Choroid plexus epithelial cell (primary cell): ENCODE results near the gene SLX9.

Experiments used
- DNase-seq: peaks from one replicate; pipeline ENCODE4 v3.0.0-alpha.2; 2010; ENCODE audit warnings: low read depth
- H3K4me3 ChIP-seq: 2 replicates; pipeline ENCODE4 v1.5.1; 2011; ENCODE audit warnings: low read depth, mild to moderate bottlenecking, control low read depth, low read length, moderate library complexity
- TF ChIP-seq, protein P1 (sequence below): conservative IDR thresholded peaks from 2 replicates; pipeline ENCODE4 v1.5.1; 2011; ENCODE audit warnings: low read depth, mild to moderate bottlenecking, control low read depth, inconsistent platforms, low read length, moderate library complexity

The SLX9 gene

DNA sequence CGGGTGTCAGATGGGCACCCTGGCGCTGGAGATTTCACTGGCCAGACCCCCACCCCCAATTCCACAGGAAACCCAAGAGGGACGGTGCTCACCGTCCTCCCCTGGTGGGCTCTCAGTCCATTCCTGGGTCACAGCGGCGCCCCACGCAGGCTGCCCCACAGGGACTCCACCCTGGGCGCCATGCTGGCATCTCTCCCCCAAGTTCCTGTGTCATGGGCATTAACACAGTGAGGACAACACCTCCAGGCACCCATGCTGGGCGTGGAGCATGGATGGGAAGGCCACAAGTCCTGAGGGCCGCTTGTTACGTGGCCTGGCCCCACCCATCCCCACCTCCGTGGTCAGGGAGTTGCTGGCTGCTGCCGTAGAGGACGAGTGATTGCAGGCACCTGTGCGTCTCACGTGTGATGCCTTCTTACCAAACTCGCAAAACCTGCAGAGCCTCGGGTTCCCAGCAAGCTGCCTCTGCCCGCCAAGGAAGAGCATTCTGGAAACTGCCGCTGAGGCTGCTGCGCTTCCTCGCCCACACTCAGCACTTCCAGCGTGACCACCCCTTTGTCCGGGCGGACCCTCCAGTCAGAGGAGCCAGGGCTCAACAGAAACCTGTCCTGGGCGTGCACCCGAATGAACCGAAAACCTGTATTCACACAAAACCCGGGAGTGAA is 60.3 kb downstream of the SLX9 start:
- no peak for DNase-seq
- TF ChIP-seq, protein P1, sequence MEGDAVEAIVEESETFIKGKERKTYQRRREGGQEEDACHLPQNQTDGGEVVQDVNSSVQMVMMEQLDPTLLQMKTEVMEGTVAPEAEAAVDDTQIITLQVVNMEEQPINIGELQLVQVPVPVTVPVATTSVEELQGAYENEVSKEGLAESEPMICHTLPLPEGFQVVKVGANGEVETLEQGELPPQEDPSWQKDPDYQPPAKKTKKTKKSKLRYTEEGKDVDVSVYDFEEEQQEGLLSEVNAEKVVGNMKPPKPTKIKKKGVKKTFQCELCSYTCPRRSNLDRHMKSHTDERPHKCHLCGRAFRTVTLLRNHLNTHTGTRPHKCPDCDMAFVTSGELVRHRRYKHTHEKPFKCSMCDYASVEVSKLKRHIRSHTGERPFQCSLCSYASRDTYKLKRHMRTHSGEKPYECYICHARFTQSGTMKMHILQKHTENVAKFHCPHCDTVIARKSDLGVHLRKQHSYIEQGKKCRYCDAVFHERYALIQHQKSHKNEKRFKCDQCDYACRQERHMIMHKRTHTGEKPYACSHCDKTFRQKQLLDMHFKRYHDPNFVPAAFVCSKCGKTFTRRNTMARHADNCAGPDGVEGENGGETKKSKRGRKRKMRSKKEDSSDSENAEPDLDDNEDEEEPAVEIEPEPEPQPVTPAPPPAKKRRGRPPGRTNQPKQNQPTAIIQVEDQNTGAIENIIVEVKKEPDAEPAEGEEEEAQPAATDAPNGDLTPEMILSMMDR = no peak
- no peak overlapping the region for H3K4me3 ChIP-seq

DNA sequence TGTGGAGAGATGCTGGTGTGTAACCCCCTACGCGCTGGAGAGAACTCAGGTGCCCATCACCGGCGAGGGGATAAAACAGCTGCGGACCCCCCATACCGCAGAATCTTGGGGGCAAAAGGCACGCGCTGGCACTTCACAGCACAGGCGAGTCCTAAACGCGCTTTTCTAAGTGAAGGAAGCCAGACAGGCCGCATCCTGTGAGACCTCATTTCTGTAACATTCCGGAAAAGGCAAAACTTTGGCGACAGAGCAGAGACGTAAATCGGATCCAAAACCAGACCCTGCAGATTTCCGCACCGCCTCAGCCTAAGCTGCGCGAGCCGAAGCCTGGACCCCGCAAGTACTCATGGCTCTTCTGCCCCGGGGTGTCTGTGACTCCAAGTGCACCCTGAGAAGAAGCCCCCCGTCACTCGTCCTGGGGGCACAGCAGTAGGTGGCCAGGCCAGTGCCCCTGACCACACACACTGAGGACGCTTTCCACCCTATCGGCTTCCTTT is 60.9 kb downstream of the SLX9 start:
- no peak overlapping the region for H3K4me3 ChIP-seq
- TF ChIP-seq, protein P1 = no peak
- DNase-seq = no peak

DNA sequence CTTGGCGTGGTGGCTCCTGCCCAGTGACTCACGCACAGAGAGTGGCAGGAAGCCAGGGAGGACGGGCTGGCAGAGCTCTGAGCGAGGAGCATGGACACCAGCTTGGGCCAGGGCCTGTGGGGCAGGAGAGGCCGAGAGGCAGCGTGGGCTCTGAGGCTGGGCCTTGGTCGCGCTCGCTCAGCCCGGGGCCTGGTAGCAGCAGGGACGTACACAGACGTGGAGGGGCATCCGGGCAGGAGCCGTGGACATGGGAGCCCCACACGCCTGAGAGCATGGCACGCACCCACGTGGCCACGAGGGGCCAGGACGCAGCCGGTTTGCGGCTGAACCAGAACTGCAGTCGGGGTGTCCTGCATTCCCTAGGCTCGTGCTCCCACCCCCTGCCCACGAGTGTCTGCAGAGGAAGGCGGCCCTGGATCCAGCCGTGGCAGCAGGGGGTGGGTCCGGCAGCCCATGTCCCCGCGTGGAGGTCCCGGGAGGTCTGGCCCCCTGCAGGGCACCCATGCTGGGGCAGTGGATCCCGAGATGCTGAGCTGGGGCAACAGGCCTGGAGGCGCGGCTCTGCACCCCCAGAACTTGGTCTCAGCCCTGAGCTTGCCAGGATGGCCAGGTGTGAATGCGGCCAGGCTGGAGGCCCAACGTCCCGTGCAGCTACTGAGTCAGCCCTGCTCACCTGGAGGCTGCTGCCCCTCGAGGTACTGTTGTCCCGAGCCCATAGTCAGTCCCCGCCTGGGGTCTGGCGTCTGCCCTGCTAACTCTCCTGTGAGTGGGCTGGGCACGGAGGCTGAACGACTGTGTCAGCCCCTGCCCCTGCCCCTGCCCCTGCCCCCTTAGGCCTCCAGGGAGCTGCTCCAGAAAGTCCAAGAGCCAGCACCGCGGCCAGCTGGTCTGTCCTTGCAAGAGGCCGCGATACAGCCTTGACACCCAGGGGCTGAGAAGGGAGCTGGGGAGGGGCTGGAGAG is 61.6 kb downstream of the SLX9 start:
- no peak overlapping the region for H3K4me3 ChIP-seq
- TF ChIP-seq, protein P1 = no peak

DNA sequence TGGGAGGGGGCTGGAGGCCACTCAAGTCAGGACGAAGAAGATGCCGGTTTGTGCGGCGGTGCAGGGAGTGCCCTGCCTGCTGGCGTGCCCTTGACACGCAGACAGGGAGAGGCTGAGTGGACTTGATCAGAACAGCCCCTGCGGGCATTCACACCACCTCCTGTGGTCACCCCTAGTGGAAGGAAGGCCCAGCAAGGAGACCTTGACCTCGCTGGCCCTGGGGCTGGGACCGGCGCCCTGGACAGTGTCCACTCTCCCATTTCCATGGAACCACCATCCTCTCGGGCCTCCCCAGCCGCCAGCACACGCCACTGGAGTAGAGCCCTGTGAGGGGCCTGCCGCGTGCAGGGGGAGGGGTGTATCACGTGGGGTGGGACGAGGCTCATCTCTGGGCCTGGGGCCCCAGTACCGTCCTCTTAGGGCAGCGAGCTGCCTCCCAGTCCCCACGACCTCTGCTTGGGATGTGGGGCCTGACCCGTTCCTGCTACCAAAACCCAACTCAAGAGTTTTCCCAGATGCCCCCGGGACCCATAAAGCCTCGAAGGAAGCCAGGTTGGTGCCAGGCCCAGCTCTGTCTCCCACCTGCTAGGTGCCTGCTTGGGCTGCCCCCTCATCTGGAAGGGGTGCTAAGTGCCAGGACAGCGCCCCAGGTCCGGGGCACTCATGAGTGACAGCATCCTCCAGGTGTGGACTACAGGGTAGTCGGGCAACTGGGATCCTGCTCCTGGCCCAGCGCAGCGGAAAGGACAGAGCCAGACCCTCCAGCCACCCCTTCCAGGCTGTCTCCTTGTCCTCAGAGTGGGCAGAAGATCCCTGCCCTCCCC is 62.8 kb downstream of the SLX9 start:
- H3K4me3 ChIP-seq = no peak overlapping the region
- TF ChIP-seq, protein P1 = no peak
- DNase-seq = no peak

More for the DNA sequence above, 61.6 kb downstream of the SLX9 start:
- DNase-seq = no peak

DNA sequence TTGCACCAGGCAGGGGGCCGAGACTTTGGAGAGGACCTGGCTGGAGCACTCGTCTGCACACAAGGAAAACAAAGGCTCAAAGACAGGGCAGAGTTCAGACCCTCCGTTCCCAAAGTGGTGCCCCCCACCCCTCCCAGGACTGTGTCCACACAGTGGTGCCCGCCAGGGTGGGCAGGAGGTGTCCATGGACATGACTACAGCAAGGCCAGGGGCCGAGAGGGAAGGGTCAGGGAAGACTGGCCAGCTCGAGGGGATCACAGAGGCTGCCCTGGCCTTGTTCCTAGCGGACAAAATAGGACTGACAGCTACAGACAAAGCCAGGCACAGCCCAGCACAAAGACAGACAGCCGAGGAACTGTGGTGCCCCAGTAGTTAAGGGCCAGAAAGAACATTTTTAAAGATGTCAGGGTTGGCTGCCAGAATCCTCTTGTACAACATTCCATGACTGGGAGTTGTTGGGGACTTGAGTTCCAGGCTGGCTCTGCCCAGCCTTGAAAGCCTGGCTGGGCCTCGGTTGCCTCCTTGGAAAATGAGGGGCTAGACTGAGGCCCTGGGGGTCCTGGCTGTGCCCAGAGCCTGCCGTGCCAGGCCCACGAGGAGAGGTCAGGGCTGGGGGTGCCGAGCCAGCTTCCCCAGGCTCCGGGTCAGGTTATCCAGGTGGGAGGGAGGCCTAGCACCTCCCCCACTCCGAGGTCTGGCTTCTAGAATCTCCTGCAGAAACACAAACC is 63.7 kb downstream of the SLX9 start:
- no peak for DNase-seq
- H3K4me3 ChIP-seq = no peak overlapping the region
- TF ChIP-seq, protein P1 = no peak

DNA sequence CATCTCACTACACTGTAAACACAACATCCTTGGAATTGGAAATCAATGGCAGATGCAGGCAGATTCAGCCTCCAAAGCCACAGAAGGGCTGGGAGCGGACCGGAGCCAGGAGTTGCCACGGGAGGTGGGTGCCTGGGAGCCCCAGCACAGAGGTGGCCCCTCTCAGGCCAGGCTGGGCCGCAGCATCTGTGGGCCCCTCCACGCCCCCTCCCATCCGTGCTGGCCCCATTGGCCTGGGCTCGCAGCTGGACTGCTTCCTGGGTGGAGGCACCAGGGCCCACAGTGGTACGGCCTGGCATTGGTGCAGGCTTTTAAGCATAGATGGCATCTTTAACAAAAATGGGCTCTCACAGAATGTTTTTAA is 64.2 kb downstream of the SLX9 start:
- H3K4me3 ChIP-seq = no peak overlapping the region
- no peak for DNase-seq
- TF ChIP-seq, protein P1 = no peak
